IPS-15b (cell line): Measurements from ENCODE around the gene IGFBP3.

ENCODE experiments used
- H3K27me3 ChIP-seq: one replicate; pipeline ENCODE4 v1.6.1; 2013; ENCODE audit warnings: low read length; ENCODE audit not compliant: control insufficient read depth, insufficient read depth
- H3K36me3 ChIP-seq: one replicate; pipeline ENCODE4 v1.6.1; 2013; ENCODE audit warnings: low read length; ENCODE audit not compliant: control insufficient read depth, insufficient read depth
- H3K4me1 ChIP-seq: one replicate; pipeline ENCODE4 v1.6.1; 2013; ENCODE audit warnings: mild to moderate bottlenecking, low read length; ENCODE audit not compliant: control insufficient read depth, insufficient read depth
- H3K4me3 ChIP-seq: one replicate; pipeline ENCODE4 v1.5.1; 2013; ENCODE audit warnings: low read depth, low read length
- H3K9ac ChIP-seq: one replicate; pipeline ENCODE4 v1.6.1; 2013; ENCODE audit warnings: low read depth, mild to moderate bottlenecking, low read length
- H3K9me3 ChIP-seq: one replicate; pipeline ENCODE4 v1.6.1; 2013; ENCODE audit warnings: mild to moderate bottlenecking, low read length; ENCODE audit not compliant: control insufficient read depth, insufficient read depth

The IGFBP3 gene

GRCh38 chr7:45909561-45909960 is 11.5 kb downstream of the IGFBP3 start:
- H3K4me1 ChIP-seq: no peaks in the 10 kb centered on the region
- H3K36me3 ChIP-seq: no peaks in the 10 kb centered on the region
- no peak overlapping the region for H3K4me3 ChIP-seq
- H3K9ac ChIP-seq: no peak overlapping the region
- H3K27me3 ChIP-seq: no peaks in the 10 kb centered on the region
- no peaks in the 10 kb centered on the region for H3K9me3 ChIP-seq

- Histone ChIP-seq H3K9me3 (no peaks in the 10 kb centered on the region), H3K27me3 (peaks cover 2% of the 10 kb centered on the region), H3K4me1 (no peaks in the 10 kb centered on the region), H3K4me3 (no peak overlapping the region), H3K9ac (no peak overlapping the region), H3K36me3 (no peaks in the 10 kb centered on the region)
Measured at GRCh38 chr7:45902820-45903219, 18.3 kb downstream of the IGFBP3 start.

GRCh38 chr7:45901566-45901965 is 19.5 kb downstream of the IGFBP3 start:
- H3K4me1 ChIP-seq: no peaks in the 10 kb centered on the region

GRCh38 chr7:45898222-45898621 is 22.9 kb downstream of the IGFBP3 start:
- no peaks in the 10 kb centered on the region for H3K36me3 ChIP-seq
- no peaks in the 10 kb centered on the region for H3K4me1 ChIP-seq
- peaks cover 2% of the 10 kb centered on the region for H3K27me3 ChIP-seq
- H3K9me3 ChIP-seq: no peaks in the 10 kb centered on the region
- no peak overlapping the region for H3K9ac ChIP-seq
- no peak overlapping the region for H3K4me3 ChIP-seq

More at GRCh38 chr7:45901566-45901965, 19.5 kb downstream of the IGFBP3 start:
- Histone ChIP-seq H3K9ac (no peak overlapping the region), H3K9me3 (no peaks in the 10 kb centered on the region), H3K4me3 (no peak overlapping the region), H3K36me3 (no peaks in the 10 kb centered on the region), H3K27me3 (peaks cover 2% of the 10 kb centered on the region)

GRCh38 chr7:45897042-45897690 is 23.9 kb downstream of the IGFBP3 start:
- Histone ChIP-seq H3K9me3 (no peaks in the 10 kb centered on the region), H3K27me3 (peaks cover 2% of the 10 kb centered on the region), H3K36me3 (no peaks in the 10 kb centered on the region), H3K9ac (no peak overlapping the region), H3K4me1 (no peaks in the 10 kb centered on the region), H3K4me3 (no peak overlapping the region)

- Histone ChIP-seq H3K4me1 (no peaks in the 10 kb centered on the region), H3K9ac (no peak overlapping the region), H3K36me3 (no peaks in the 10 kb centered on the region), H3K27me3 (peaks cover 21% of the 10 kb centered on the region), H3K4me3 (no peak overlapping the region), H3K9me3 (no peaks in the 10 kb centered on the region)
Measured at GRCh38 chr7:45894665-45895062, 26.4 kb downstream of the IGFBP3 start.

- Histone ChIP-seq H3K9ac (no peak overlapping the region), H3K4me1 (peaks cover under 1% of the 10 kb centered on the region), H3K9me3 (no peaks in the 10 kb centered on the region), H3K36me3 (no peaks in the 10 kb centered on the region), H3K27me3 (peaks cover 26% of the 10 kb centered on the region), H3K4me3 (no peak overlapping the region)
Measured at GRCh38 chr7:45893996-45894664, 26.9 kb downstream of the IGFBP3 start.

GRCh38 chr7:45893374-45893995 is 27.6 kb downstream of the IGFBP3 start:
- H3K36me3 ChIP-seq: no peaks in the 10 kb centered on the region
- no peak overlapping the region for H3K4me3 ChIP-seq
- no peak overlapping the region for H3K9ac ChIP-seq
- peaks cover 2% of the 10 kb centered on the region for H3K4me1 ChIP-seq
- peaks cover 31% of the 10 kb centered on the region for H3K27me3 ChIP-seq
- H3K9me3 ChIP-seq: no peaks in the 10 kb centered on the region

- H3K4me3 ChIP-seq: no peak overlapping the region
- no peak overlapping the region for H3K9ac ChIP-seq
- H3K27me3 ChIP-seq: peaks cover 41% of the 10 kb centered on the region
- H3K36me3 ChIP-seq: no peaks in the 10 kb centered on the region
- H3K4me1 ChIP-seq: peaks cover 2% of the 10 kb centered on the region
- no peaks in the 10 kb centered on the region for H3K9me3 ChIP-seq
Measured at GRCh38 chr7:45892407-45893035, 28.6 kb downstream of the IGFBP3 start.

GRCh38 chr7:45891462-45892402 is 29.3 kb downstream of the IGFBP3 start:
- Histone ChIP-seq H3K4me3 (no peak overlapping the region), H3K9ac (no peak overlapping the region), H3K27me3 (peaks cover 48% of the 10 kb centered on the region), H3K9me3 (no peaks in the 10 kb centered on the region), H3K4me1 (peaks cover 2% of the 10 kb centered on the region), H3K36me3 (no peaks in the 10 kb centered on the region)

GRCh38 chr7:45890902-45891461 is 30.1 kb downstream of the IGFBP3 start:
- H3K9me3 ChIP-seq: no peaks in the 10 kb centered on the region

More at GRCh38 chr7:45890902-45891461, 30.1 kb downstream of the IGFBP3 start:
- H3K4me1 ChIP-seq: peaks cover 2% of the 10 kb centered on the region
- H3K27me3 ChIP-seq: peaks cover 55% of the 10 kb centered on the region
- H3K4me3 ChIP-seq: no peak overlapping the region
- no peak overlapping the region for H3K9ac ChIP-seq
- no peaks in the 10 kb centered on the region for H3K36me3 ChIP-seq
